GM21723 (cell line): ENCODE measurements around the gene INSYN2B.

Source experiments
- ATAC-seq: cut with Tn5 transposase; IDR thresholded peaks from one replicate; pipeline ENCODE4 v1.9.1; 2021; ENCODE audit warnings: mild to moderate bottlenecking, moderate library complexity; ENCODE audit not compliant: unreplicated experiment

The INSYN2B gene

DNA sequence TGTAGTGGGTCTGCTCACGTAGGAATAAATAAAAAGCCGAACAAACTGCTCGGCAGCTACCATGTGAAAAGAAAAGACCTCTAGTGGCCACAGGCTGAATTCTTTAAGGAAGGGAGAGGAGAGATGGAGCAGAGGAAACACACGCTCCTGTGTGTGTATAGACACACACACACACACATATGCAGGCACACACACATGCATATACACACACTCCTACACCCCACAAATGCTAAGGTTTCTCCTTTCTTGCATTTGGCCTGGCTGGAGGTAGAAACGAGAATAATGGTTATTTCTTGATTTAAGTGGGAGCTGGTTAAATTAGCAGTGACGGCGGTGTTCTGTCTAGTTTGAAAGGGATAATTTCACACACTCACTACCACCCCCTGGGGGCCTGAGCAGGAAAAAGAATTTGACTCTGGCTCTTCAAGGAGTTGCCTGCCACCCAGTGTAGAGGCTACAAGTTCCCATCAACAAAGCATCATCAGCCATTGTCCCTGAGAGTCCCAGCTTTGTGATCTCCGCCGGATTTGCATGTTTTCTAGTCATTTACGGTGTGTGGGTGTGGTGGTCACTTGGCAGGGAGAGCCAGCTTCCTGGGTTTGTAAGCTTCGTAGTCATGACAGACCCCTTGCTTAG is at the start of gene INSYN2B:
TSS of gene INSYN2B (minus strand) at position 78 of the 636 bp plus-strand sequence. CDS start 96,597 bp downstream, outside the sequence.
- ATAC-seq = peak; percentile 60

DNA sequence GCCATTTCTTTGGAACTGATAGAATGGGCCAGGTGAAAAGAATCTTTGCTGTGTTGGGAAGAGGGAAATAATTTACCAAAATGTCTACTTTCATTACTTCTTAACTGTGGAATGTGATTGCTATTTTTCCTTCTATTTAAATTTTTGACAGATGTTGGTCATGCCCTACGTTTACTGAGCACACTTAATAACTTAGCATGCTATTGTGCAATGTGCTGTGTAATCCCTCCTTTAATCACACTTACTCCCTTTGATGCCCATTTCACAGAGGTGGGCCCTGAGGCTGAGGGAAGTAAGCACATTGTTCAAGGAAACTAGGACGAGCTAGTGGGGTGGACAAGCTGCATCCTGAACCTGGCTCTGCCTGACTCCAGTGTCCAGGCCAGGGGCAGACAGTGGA is 47.8 kb upstream of the INSYN2B start:
- ATAC-seq = no peak

DNA sequence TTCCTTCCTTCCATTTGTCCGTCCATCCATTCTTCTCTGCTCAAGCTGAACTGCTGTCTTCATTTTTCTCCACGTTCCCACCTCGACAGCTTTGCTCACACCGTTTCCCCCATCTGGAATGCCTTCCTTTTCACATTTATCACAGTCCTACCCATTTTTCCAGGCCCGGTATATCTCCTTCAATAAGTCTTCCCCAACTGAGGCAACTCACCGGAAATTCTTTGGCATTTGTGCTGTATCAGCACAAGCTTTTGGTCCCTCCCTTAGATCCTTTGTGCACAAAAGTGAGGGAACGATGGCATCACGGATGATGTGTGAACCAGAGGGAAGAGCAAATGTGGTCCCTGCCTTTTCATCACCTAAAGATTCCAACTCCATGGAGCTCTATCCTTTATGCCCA is 45.6 kb upstream of the INSYN2B start:
- no peak for ATAC-seq

DNA sequence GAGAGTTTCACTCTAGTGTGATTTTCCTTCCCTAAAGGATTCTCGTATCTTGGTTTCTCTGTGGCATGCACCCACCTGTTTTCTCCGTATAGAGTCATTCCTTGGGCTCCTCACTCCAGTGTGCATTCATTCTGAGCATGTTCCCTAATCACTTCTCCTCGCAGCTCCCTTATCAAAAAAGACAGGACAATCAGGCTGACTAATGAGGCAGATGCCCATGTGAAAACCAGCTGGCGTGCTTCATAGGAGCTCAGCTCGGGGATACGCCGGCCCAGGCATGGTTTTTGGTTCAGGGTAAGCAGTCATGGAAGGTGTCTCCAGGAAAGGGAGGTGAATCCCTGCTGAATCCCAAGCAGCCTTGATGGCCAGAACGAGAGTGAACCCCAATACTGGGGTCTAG is 41.2 kb upstream of the INSYN2B start:
- ATAC-seq = no peak

DNA sequence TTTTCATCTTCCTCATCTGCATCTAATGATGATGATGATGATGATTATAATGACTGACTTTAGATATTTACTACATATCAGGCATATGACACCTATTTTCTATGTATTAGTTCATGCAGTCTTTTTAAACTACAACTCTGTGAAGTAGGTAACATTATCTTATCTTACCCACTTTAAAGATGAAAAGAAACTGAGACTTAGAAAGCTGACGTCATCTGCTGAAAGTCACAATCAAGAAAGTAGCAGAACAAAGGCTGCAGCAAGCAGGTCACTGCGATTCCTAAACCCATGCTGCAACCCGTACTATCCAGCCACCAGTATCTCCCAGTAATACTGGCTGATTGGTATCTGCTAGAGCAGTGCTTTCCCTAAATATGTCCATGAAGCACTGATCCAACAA is 40.1 kb upstream of the INSYN2B start:
- no peak for ATAC-seq

DNA sequence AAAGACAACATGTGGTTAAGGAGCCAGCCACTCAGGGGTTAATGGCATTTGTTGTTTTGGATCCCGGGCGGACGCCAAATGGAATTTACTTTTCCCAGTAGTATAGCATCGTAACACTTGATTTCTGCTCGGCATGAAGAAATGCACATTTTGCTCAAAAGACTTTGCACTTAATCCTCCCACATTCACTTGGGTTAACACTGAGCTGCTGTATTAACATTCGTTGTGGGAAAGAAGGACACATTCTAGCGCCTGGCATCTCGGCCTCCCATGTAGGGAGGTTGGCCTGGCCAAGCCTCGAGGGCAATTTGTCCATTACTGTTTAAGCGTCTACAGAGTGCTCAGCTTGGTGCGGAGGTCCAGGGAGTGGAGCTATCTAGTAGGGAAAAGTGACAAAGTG is 32.3 kb upstream of the INSYN2B start:
- ATAC-seq = no peak

DNA sequence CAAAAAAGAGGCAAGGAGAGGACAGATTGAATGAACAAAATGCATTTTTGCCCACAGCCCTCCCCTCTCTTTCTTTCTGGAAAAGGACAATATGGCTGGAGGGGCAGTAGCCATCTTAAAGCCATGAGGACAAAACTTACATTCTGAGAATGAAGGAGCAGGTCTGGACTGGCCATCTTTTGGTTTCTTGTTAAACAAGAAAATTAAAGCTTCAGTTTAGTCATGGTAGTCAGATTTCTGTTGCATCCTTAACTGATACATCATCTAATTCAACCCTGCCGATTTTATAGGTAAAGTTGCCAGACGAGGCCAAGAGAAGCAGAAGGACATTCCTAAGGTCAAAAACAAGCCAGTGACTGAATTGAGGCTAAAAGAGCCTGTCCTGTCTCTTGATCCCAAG is 31.5 kb upstream of the INSYN2B start:
- ATAC-seq = no peak

DNA sequence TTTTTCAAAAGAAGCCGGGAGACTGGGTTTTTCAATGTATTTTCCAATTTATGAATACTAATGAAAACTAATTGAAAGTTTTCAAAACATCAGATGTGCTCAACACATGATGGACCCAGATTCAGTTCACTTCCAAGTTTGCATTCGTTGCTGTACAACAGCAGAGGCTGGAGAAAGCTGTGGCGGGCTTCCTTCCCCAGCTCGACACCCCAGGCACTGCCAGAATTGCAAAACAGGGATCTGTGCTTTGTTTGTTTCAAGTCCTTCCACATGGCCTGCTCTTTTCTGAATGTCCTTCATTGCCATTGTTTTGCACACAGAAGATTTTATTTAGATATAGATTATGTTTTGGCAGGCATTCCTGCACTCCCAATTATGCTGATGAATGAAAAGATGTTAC is 30.3 kb upstream of the INSYN2B start:
- ATAC-seq = no peak

DNA sequence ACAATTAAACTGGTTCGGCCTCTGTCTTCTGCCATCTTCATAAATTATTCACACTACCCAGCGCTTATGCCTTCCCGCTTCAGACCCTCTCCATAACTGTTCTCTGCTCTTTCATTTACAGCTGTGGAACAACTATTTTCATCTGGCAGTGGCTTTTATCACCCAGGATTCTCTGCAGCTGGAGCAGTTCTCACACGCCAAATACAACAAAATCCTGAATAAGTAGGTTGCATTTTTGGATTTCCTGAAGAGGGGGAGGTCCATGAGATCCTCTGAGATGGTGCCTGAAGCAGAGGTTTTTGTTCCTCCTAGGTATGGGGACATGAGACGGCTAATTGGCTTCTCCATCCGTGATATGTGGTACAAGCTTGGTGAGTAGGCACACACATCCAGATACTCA is 28.1 kb upstream of the INSYN2B start:
- no peak for ATAC-seq

DNA sequence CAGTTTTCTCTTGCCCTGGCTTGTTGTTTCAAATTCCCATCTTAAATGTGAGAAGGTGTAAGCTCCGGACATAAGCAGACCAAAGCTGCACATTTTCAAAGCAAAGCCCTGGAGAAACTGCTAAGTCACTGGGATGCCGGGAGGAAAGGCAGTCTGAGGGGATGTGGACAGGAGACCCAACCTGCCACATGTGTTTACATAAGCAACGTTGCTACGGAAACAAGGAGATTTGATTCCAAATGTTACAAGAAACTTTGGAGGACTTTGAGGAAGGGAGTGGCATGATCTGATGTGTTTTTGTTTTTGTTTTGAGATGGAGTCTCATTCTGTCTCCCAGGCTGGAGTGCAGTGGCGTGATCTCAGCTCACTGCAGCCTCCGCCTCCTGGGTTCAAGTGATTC is 25.7 kb upstream of the INSYN2B start:
- ATAC-seq = no peak

DNA sequence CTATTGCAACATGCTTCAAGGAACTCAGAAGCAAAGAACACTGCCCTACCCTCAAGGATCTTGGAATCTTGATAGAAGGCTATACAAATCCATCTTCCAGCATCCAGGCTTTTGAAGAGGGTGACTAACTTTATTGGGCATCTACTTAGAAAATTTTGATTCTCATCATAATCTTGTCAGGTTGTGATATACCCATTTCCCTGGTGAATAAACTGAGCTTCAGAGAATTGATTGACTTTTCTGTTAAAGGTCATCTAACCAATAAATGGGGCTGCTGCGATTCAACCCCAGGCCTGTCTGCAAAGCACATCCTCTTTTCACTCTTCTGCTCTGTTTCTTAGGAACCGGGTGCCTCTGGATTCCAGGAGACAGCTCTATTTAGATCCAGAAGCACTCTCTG is 19.9 kb upstream of the INSYN2B start:
- ATAC-seq = no peak

DNA sequence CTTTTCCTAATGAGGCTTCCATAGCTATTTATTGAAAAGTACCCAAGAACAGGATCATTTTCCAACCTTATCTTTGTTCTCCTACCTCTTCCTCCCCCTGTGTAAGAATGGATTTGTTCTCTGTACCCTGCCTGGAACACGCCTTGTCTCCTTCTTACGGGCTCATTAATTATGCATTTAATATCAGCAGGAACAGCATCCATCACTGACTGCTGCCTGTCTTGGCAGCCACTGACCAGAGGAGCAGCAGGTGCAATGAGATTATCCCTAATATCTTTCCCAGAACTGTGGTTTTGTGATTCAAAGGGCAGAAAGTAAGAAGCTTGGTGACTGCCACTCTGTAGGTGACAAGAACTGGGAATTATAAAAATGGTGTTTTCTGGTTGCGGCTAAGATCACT is 19.3 kb upstream of the INSYN2B start:
- no peak for ATAC-seq

DNA sequence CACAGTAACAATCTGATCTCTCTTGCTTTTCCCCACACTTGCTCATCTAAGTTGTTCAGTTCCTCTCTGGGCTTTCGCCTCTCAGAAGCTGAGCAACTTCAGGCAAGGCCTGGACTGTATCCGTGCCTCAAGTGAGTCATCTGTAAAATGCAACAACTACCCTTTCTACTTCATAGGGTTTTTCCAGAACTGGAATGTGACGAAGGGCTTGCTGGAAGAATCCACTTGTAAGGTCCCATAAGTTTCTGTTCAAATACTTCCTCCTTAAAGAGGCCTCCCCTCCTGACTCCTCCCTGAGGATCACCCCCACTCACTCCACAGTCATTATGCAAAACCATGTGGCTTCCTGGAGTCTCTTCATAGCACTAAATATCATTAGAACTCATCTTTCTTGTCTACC is 17.5 kb upstream of the INSYN2B start:
- no peak for ATAC-seq

DNA sequence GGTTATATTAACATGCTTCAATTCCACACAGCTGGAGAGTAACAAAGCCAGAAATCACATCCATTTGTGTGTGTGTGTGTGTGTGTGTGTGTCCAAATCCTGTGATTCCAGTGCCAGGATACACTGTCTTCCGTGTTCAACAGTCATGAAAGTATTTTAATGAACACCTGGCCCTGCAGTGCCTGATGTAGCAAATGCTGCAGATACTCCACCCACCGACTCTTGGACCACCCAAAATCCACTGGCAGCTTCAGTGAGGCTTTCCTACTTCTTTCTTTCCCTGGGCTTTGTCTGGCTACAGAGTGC is 13.1 kb upstream of the INSYN2B start:
- no peak for ATAC-seq

DNA sequence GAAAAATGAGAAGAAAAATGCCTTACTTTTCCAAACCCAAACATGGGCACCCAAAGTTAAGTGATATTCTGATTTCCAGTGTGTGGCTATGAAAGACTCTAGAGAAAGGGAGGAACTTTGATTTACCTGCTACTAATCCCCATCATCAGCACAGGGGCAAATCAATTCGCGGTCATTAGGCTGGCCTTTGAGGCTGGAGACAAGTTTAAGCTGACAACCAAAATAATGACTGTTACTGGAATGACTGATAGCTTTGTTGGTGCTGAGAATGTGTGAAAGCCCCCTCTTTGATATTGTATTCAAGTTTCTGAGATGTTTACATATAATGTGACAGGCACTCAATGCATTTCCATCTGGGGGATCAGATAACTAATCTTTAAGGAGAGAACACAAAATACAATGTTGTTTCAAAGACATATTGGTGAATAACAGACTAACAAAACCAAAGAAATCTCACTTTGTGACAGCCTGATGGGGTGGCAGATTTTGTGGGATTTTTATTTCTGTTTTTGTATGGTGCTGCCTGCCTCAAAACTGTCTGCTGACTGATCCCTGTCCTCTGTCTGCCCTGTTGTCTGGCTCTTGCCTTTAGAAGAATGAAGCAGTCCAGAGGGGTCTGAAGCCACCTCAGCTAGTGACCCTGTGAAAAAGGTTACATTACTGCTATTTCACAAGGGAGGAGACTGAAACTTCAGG is 12.6 kb upstream of the INSYN2B start:
- ATAC-seq = no peak

DNA sequence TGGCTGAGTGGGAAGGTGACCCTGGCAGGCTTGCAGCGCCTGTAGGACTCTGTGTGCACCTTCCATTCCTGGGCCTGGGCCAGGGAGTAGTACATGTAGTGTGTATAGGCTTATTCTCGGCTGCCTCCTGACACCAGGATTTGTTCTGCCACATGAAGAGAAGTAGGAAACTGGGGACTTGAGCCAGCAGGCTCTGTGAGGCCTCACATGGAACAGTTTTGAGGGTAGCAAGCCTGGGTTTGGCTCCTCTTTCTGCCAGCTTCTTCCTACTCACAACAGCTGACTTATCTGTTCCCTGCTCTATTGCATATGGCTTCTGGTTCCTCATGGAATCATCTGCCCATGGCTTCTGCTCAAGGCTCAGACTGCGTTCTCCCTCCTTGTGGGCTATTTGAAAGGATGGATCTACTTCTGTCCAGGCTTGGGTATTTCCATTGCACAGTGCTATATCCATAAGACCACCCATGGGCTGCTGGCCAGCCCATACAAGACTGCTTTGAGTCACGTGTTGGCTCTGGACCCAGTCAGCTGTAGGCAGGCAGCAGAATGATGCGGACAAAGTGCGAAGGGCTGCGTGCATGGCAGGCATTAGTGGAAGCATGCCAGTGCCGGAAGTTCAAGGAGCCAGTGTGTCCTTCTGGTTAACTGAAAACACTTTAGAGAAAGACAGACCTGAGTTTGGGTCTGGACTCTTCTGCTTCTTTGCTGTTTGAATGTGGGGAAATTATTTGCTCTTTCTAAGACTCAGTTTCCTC is 11.0 kb upstream of the INSYN2B start:
- ATAC-seq = no peak

DNA sequence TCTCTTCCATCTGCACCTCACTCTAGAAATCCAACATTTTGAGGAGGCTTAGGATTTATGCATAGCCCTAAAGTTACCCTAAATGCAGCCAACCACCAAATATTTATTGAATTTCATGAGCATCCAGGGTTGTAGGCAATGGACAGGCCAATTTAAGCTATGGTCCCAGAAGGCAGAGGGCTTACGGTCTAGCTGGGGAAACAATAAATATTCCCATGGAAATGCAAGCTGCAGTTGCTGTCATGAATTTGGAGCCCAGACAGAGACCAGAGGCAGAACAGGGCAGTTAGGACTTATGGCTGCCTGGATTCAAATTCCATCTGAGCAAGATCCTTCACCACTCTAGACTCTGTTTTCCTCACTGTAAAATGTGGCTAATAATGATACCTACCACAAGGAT is 9.1 kb upstream of the INSYN2B start:
- ATAC-seq = no peak

DNA sequence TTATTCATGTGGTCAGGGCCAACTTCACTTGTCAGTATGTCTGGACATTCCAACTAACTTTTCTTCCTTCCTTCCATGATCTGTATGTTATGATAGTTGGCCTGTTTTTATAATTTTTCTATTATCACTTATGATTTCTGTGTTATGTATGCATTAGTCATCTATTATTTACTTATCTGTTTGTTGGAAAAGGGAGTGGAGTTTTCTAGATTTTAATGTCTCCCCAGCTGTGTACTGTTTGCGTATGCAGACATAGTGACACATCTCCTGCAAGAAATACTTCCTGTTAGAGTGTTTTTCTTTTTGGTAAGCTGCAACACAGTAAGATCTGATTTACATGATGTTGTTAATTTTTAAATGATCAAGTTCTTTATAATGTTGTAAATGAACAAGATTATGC is 8.7 kb upstream of the INSYN2B start:
- no peak for ATAC-seq

DNA sequence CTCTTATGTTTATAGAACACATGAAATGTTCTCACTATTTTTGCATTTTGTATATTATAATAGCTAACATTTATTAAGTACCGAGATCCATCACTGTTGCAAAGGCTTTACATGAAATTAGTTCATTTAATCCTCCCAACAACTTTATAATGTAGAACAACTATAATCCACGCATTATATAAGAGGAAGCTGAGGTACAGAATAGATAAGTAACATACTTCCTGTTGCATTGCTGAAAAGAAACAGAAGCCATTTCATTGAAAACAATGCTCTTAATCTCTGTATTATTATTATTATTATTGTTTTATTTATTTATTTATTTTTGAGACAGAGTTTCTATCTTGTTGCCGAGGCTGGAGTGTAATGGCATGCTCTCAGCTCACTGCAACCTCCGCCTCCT is 7.9 kb upstream of the INSYN2B start:
- ATAC-seq = no peak

DNA sequence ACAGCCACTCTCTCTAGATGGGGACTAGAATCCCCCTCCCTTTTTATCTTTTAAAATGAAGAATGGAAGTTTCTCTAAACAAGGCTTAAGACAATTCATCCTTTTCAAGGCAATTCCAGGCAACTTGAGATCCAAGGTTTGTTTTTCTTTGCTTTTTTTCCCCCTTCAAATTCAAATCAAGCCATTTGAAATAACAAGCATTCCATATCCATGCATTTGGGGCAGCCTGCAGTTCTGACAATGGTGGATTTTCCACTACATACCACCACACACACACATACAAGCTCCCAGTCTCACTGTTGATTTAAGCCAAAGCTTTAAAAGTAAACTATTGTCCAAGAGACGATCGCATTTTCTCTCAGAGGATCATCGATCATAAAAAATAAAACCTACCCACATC is 424 bp downstream of the INSYN2B start:
- ATAC-seq = no peak

DNA sequence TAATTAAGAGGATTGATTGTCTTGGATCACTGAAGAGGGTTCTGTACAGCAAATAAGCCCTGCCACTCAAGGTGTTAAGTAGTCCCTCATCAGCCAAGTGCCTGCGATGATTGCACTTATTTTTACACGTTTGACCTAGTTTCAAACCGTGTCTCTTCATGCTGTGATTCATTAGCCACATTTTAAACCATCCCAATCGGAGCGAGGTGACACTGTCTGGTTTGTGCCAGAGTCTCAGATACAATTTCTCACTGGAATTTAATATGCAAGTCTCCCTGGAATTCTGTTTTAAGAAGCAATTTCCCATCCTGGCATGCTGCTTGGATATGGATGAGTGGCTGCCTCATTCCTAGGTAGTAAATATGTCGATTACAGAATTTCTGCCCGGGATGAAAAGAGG is 1.6 kb downstream of the INSYN2B start:
- no peak for ATAC-seq

DNA sequence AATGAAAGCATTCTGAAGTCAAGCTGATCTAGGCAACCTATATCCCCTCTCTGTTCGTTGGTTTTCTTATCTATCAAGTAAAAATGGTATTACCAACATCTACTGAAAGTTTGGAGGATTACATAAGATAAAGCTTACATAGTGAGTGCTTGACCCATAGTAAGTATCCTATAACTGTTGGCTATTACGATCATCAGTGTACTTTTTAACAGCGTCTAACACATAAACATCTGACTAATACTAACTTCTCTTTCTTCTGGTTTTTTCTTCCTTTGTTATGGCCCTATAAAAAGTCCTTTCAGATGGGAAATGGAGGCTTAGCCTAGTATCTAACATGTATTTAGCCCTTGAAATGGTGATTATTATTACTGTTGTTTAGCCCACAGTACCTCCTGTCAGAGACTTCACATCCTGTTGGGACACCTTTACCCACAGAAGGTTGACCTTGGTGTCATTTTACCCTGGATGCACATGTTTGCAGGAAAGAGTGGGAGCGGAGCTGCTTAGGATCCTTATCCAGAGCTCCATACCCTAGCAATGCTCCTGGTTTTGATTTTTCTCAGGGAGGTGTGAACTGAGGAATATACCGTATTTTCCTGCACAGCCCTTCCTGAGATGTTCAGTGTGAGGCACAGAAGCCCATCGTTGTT is 6.0 kb downstream of the INSYN2B start:
- no peak for ATAC-seq
